ENCODE measurements around the gene PSMB10.

PSMB10 gene

GRCh38 chr16:67886387-67886786 lies 50.3 kb downstream of the PSMB10 start:
- no peak overlapping the region for H3K14ac ChIP-seq (ENCODE audit: low read length in 2 of 2)
- no peak overlapping the region for H2BK5ac ChIP-seq (ENCODE audit: low read depth, low read length, poor library complexity, severe bottlenecking)
- H3K4me2 ChIP-seq (ENCODE audit: low read length, poor library complexity, severe bottlenecking), result no peak overlapping the region
- H3K9me3 ChIP-seq (ENCODE audit: control insufficient read depth, low read length), result no peaks in the 10 kb centered on the region
- peaks cover 9% of the 10 kb centered on the region for H3K4me1 ChIP-seq (ENCODE audit: control insufficient read depth, insufficient read depth, low read depth, low read length)
- 91% methylated on average over 5 of the region's 5 CpGs for WGBS
- H3K18ac ChIP-seq (ENCODE audit: low read depth in 1 of 2, low read length in 2 of 2), result no peak overlapping the region
- H3K79me1 ChIP-seq (replicated peaks; ENCODE audit: low read length, poor library complexity, severe bottlenecking), result peaks cover 10% of the 10 kb centered on the region
- no peak overlapping the region for H4K91ac ChIP-seq (ENCODE audit: low read length)
- H4K8ac ChIP-seq (ENCODE audit: low read length), result no peak overlapping the region
- no peak overlapping the region for H2BK15ac ChIP-seq (ENCODE audit: low read depth, poor library complexity, severe bottlenecking)
- no peak overlapping the region for H2AFZ ChIP-seq (ENCODE audit: low read depth, low read length)
- no peak for DNase-seq
- no peak overlapping the region for H3K27ac ChIP-seq (ENCODE audit: low read length, poor library complexity, severe bottlenecking)
- H2BK12ac ChIP-seq (ENCODE audit: low read length in 2 of 2), result no peak overlapping the region
- H2BK120ac ChIP-seq (ENCODE audit: low read depth, low read length), result no peak overlapping the region
- H3K4me3 ChIP-seq (ENCODE audit: insufficient read depth in 1 of 2, low read depth in 1 of 2, low read length in 2 of 2), result no peak overlapping the region
- no peak overlapping the region for H3K9ac ChIP-seq (ENCODE audit: low read length)
- H3K36me3 ChIP-seq (ENCODE audit: control insufficient read depth in 1 of 2, insufficient read depth in 2 of 2, low read depth in 1 of 2, low read length in 2 of 2), result peaks cover 31 to 63% of the 10 kb centered on the region in 2 experiments
- H2AK5ac ChIP-seq (ENCODE audit: low read length, severe bottlenecking), result no peak overlapping the region
- H3K27me3 ChIP-seq (ENCODE audit: control insufficient read depth in 1 of 2, insufficient read depth in 1 of 2, low read length in 2 of 2), result no peaks in the 10 kb centered on the region
- no peak overlapping the region for H3K23ac ChIP-seq (ENCODE audit: low read length in 2 of 2)
- no peak overlapping the region for H3K4ac ChIP-seq (ENCODE audit: low read depth in 1 of 2, low read length in 2 of 2)

- no peak overlapping the region for H3K23ac ChIP-seq (ENCODE audit: low read length in 2 of 2)
- peaks cover 35 to 67% of the 10 kb centered on the region in 2 experiments for H3K36me3 ChIP-seq (ENCODE audit: control insufficient read depth in 1 of 2, insufficient read depth in 2 of 2, low read depth in 1 of 2, low read length in 2 of 2)
- no peak overlapping the region for H2AFZ ChIP-seq (ENCODE audit: low read depth, low read length)
- no peak overlapping the region for H3K18ac ChIP-seq (ENCODE audit: low read depth in 1 of 2, low read length in 2 of 2)
- no peak overlapping the region for H4K91ac ChIP-seq (ENCODE audit: low read length)
- H3K4me1 ChIP-seq (ENCODE audit: control insufficient read depth, insufficient read depth, low read depth, low read length), result peaks cover 9% of the 10 kb centered on the region
- no peak overlapping the region for H3K4me2 ChIP-seq (ENCODE audit: low read length, poor library complexity, severe bottlenecking)
- no peak overlapping the region for H3K4ac ChIP-seq (ENCODE audit: low read depth in 1 of 2, low read length in 2 of 2)
- H3K9ac ChIP-seq (ENCODE audit: low read length), result no peak overlapping the region
- no peak overlapping the region for H4K8ac ChIP-seq (ENCODE audit: low read length)
- H3K9me3 ChIP-seq (ENCODE audit: control insufficient read depth, low read length), result no peaks in the 10 kb centered on the region
- H3K27ac ChIP-seq (ENCODE audit: low read length, poor library complexity, severe bottlenecking), result no peak overlapping the region
- 96% methylated on average over 17 of the region's 19 CpGs for WGBS
- no peaks in the 10 kb centered on the region for H3K27me3 ChIP-seq (ENCODE audit: control insufficient read depth in 1 of 2, insufficient read depth in 1 of 2, low read length in 2 of 2)
- no peak overlapping the region for H2BK120ac ChIP-seq (ENCODE audit: low read depth, low read length)
- no peak overlapping the region for H2BK15ac ChIP-seq (ENCODE audit: low read depth, poor library complexity, severe bottlenecking)
- no peak overlapping the region for H2BK12ac ChIP-seq (ENCODE audit: low read length in 2 of 2)
- H2AK5ac ChIP-seq (ENCODE audit: low read length, severe bottlenecking), result no peak overlapping the region
- H3K79me1 ChIP-seq (replicated peaks; ENCODE audit: low read length, poor library complexity, severe bottlenecking), result peaks cover 10% of the 10 kb centered on the region
- no peak overlapping the region for H2BK5ac ChIP-seq (ENCODE audit: low read depth, low read length, poor library complexity, severe bottlenecking)
- DNase-seq, result no peak
- H3K14ac ChIP-seq (ENCODE audit: low read length in 2 of 2), result no peak overlapping the region
- no peak overlapping the region for H3K4me3 ChIP-seq (ENCODE audit: insufficient read depth in 1 of 2, low read depth in 1 of 2, low read length in 2 of 2)
These were observed 50.7 kb downstream of the PSMB10 start for GRCh38 chr16:67885976-67886375.

GRCh38 chr16:67885545-67885944 lies 51.1 kb downstream of the PSMB10 start:
- H3K14ac ChIP-seq (ENCODE audit: low read length in 2 of 2), result no peak overlapping the region
- no peak overlapping the region for H3K4ac ChIP-seq (ENCODE audit: low read depth in 1 of 2, low read length in 2 of 2)
- H3K4me2 ChIP-seq (ENCODE audit: low read length, poor library complexity, severe bottlenecking), result no peak overlapping the region
- no peak overlapping the region for H3K4me3 ChIP-seq (ENCODE audit: insufficient read depth in 1 of 2, low read depth in 1 of 2, low read length in 2 of 2)
- H3K36me3 ChIP-seq (ENCODE audit: control insufficient read depth in 1 of 2, insufficient read depth in 2 of 2, low read depth in 1 of 2, low read length in 2 of 2), result peaks cover 39 to 72% of the 10 kb centered on the region in 2 experiments
- no peak overlapping the region for H3K18ac ChIP-seq (ENCODE audit: low read depth in 1 of 2, low read length in 2 of 2)
- H4K8ac ChIP-seq (ENCODE audit: low read length), result no peak overlapping the region
- no peak overlapping the region for H2BK5ac ChIP-seq (ENCODE audit: low read depth, low read length, poor library complexity, severe bottlenecking)
- H2BK12ac ChIP-seq (ENCODE audit: low read length in 2 of 2), result no peak overlapping the region
- H3K27ac ChIP-seq (ENCODE audit: low read length, poor library complexity, severe bottlenecking), result no peak overlapping the region
- no peaks in the 10 kb centered on the region for H3K9me3 ChIP-seq (ENCODE audit: control insufficient read depth, low read length)
- H2AK5ac ChIP-seq (ENCODE audit: low read length, severe bottlenecking), result no peak overlapping the region
- no peak overlapping the region for H3K9ac ChIP-seq (ENCODE audit: low read length)
- no peak overlapping the region for H2BK120ac ChIP-seq (ENCODE audit: low read depth, low read length)
- no peak overlapping the region for H2BK15ac ChIP-seq (ENCODE audit: low read depth, poor library complexity, severe bottlenecking)
- 92% methylated on average over 12 of the region's 12 CpGs for WGBS
- DNase-seq, result no peak
- H3K23ac ChIP-seq (ENCODE audit: low read length in 2 of 2), result no peak overlapping the region
- H3K79me1 ChIP-seq (replicated peaks; ENCODE audit: low read length, poor library complexity, severe bottlenecking), result peaks cover 11% of the 10 kb centered on the region
- H3K27me3 ChIP-seq (ENCODE audit: control insufficient read depth in 1 of 2, insufficient read depth in 1 of 2, low read length in 2 of 2), result no peaks in the 10 kb centered on the region
- H3K4me1 ChIP-seq (ENCODE audit: control insufficient read depth, insufficient read depth, low read depth, low read length), result peaks cover 9% of the 10 kb centered on the region
- no peak overlapping the region for H4K91ac ChIP-seq (ENCODE audit: low read length)
- no peak overlapping the region for H2AFZ ChIP-seq (ENCODE audit: low read depth, low read length)

- Histone ChIP-seq H3K23ac (ENCODE audit: low read length in 2 of 2) (no peak within 1 kb of the TSS), H2BK12ac (ENCODE audit: low read length in 2 of 2) (no peak within 1 kb of the TSS), H3K36me3 (ENCODE audit: control insufficient read depth in 1 of 2, insufficient read depth in 2 of 2, low read depth in 1 of 2, low read length in 2 of 2) (peaks cover 48 to 80% of the 10 kb centered on the region in 2 experiments), H4K8ac (ENCODE audit: low read length) (no peak within 1 kb of the TSS), H4K91ac (ENCODE audit: low read length) (no peak within 1 kb of the TSS), H3K79me1 (replicated peaks; ENCODE audit: low read length, poor library complexity, severe bottlenecking) (peaks cover 16% of the 10 kb centered on the region), H3K4me2 (ENCODE audit: low read length, poor library complexity, severe bottlenecking) (no peak within 1 kb of the TSS), H3K27ac (ENCODE audit: low read length, poor library complexity, severe bottlenecking) (no peak within 1 kb of the TSS), H3K4me3 (ENCODE audit: insufficient read depth in 1 of 2, low read depth in 1 of 2, low read length in 2 of 2) (peak within 1 kb of the TSS in 1 of 2 experiments; percentile 20), H2AFZ (ENCODE audit: low read depth, low read length) (no peak within 1 kb of the TSS), H2AK5ac (ENCODE audit: low read length, severe bottlenecking) (no peak within 1 kb of the TSS), H3K14ac (ENCODE audit: low read length in 2 of 2) (no peak within 1 kb of the TSS), H3K9me3 (ENCODE audit: control insufficient read depth, low read length) (no peaks in the 10 kb centered on the region), H3K27me3 (ENCODE audit: control insufficient read depth in 1 of 2, insufficient read depth in 1 of 2, low read length in 2 of 2) (no peaks in the 10 kb centered on the region), H2BK5ac (ENCODE audit: low read depth, low read length, poor library complexity, severe bottlenecking) (no peak within 1 kb of the TSS), H3K4me1 (ENCODE audit: control insufficient read depth, insufficient read depth, low read depth, low read length) (peaks cover 9% of the 10 kb centered on the region), H2BK120ac (ENCODE audit: low read depth, low read length) (no peak within 1 kb of the TSS), H3K4ac (ENCODE audit: low read depth in 1 of 2, low read length in 2 of 2) (no peak within 1 kb of the TSS), H3K9ac (ENCODE audit: low read length) (peak within 1 kb of the TSS; percentile 56), H2BK15ac (ENCODE audit: low read depth, poor library complexity, severe bottlenecking) (no peak within 1 kb of the TSS), H3K18ac (ENCODE audit: low read depth in 1 of 2, low read length in 2 of 2) (no peak within 1 kb of the TSS)
- peak; percentile 86 for DNase-seq
- WGBS, result 32% methylated on average over 22 of the region's 22 CpGs
These were observed 52.0 kb downstream of the PSMB10 start, which contains the start of gene NRN1L for GRCh38 chr16:67884684-67885083. TSS of gene NRN1L (plus strand) at chr16:67884885. CDS start at chr16:67884904, 19 bp downstream.

Data from mesenchymal stem cell (in vitro differentiated cells and primary cell).